ENCODE data around the gene KPNB1.

DNA sequence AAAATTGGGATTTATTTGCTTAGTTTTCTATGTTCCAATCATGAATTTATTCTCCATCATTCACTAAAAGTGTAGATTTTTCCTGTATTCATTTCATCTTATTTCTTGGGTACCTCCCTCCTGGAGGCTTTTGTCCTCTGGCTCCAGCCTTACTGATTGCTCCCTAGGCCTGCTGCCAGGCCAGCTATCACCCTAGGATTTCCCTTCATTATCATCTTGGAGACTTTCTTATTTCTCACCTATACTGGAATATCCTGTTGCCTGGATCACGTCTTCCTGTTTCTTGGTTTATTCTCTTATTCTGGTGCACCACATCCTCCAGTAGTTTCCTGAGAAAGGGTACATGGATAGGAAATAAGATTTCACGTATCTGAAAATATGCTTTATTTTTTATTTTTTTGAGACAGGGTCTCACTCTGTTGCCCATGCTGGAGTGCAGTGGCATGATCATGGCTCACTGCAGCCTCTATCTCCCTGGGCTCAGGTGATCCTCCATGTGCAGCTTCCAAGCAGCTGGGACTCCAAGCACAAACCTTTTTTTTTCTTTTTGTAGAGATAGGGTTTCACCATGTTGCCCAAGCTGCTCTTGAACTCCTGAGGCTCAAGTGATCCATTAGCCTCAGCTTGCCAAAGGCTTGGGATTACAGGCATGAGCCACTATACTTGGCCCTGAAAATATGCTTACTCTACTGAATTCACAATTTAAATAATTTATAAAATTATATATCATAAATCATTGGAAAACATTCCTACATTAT is 13.3 kb upstream of the KPNB1 start:
- TF ChIP-seq, protein P1, sequence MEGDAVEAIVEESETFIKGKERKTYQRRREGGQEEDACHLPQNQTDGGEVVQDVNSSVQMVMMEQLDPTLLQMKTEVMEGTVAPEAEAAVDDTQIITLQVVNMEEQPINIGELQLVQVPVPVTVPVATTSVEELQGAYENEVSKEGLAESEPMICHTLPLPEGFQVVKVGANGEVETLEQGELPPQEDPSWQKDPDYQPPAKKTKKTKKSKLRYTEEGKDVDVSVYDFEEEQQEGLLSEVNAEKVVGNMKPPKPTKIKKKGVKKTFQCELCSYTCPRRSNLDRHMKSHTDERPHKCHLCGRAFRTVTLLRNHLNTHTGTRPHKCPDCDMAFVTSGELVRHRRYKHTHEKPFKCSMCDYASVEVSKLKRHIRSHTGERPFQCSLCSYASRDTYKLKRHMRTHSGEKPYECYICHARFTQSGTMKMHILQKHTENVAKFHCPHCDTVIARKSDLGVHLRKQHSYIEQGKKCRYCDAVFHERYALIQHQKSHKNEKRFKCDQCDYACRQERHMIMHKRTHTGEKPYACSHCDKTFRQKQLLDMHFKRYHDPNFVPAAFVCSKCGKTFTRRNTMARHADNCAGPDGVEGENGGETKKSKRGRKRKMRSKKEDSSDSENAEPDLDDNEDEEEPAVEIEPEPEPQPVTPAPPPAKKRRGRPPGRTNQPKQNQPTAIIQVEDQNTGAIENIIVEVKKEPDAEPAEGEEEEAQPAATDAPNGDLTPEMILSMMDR (IDR thresholded peaks at IDR 0.05) = no peak
- no peak for TF ChIP-seq EP300 (IDR thresholded peaks at IDR 0.05)
